Activated naive CD4-positive, alpha-beta T cell treated with anti-CD3 and anti-CD28 coated beads, Interleukin-2, amount 50 U/mL, for 16 hours (primary cell): Measurements from ENCODE around the gene OR51I2.

ENCODE experiments used
- DNase-seq: peaks from one replicate; pipeline ENCODE4 v3.0.0-alpha.2; 2020

OR51I2 gene, protein sequence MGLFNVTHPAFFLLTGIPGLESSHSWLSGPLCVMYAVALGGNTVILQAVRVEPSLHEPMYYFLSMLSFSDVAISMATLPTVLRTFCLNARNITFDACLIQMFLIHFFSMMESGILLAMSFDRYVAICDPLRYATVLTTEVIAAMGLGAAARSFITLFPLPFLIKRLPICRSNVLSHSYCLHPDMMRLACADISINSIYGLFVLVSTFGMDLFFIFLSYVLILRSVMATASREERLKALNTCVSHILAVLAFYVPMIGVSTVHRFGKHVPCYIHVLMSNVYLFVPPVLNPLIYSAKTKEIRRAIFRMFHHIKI

DNA sequence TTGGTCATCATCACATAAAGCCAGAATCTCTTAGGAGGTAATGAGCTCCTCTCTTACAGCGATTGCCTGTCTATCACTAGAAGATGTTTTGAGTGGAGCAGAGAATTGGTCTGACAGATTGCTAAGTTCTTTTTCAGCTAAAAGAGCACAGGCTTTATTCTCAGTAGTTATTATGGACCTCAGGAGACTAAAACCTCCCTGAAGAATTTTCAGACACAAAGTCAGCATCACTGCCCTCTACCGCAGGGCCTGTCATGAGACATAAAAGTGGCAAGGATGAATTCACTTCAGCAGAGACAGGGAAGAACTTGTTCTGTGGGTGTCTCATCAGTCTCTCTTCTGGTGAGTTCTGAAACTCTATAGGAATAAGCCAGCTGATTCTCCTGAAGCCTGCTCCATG lies at the start of gene OR51I2:
OR51I2 (plus strand) TSS at position 301 of the 400 bp plus-strand sequence. CDS start 4,166 bp downstream, outside the sequence.
- no peak for DNase-seq

DNA sequence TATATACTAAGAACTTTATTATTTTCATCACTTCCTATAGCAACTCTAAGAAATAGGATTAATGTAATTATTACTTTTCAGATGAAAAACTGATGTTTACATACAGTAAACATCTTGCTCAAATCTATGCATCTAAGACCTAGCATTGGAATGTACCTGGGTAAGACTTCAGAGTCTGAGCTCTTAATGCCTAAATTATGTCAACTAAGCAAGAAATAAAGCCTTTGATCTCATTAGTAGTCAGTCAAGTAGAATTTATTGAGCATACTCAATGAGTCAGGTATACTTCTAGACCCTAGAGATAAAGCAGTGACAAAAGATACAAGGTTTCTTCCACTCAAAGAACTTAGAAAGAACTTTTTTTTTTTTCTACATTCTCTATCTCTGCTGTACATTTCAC lies 44.0 kb upstream of the OR51I2 start:
- DNase-seq: no peak

DNA sequence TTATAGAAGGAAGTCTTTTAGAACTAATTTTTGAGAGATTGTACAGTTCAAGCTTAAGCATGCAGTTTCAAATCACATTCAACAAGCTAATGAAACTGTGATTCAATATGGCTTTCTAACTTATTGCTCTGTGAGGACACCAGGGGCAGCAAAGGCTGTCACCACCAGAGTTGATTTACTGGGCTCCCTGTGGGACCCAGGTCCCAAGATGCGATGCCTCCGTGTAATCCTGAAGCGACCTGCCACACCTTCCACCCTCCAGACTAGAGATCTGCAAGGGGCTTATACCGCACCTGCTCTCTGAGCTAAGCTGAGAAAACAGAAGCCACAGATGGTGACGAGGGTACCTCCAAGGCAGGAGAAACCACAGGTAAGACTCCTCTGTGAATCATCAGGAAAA lies 28.1 kb upstream of the OR51I2 start:
- DNase-seq: no peak

DNA sequence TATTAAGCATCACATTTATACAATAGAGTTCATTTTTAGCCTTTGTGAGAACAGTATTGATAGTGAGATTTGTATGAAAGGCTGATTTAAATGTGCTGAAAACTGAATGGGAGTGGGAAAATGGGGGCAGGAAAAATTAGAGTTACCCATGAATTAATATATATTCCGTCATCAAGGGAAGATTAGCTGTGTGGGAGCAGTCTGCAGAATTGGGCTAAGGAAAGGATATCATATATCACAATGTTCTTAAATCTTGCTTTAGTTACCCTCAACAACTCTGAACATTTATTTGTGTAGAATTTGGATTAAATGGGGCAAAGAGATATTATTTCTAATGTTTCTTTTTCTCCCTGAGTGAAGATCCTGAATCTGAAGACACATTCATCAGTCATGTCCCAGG lies 27.3 kb upstream of the OR51I2 start, which contains the start of gene OR51Q1:
OR51Q1 (plus strand) TSS at position 301 of the 400 bp plus-strand sequence; CDS start at position 391, 90 bp downstream.
- DNase-seq: no peak

DNA sequence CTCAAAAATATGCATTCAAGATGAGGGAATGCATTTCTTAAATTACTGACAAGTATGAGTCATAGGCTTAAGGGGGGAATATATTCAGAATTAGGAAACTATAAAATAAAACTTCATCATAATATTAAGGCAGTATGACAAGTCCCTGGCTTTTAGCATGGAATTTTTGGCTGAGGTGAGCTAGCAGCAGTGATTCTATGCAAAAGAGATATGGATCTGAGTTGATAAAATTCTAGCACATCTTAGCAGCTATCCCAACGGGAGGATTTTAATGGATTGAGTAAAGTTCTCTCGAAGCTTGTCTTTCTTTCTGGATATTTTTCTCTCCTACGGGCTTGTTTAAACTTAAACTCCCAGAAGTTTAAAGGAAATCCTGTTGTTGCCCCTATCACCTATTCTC lies 26.0 kb upstream of the OR51I2 start:
- no peak for DNase-seq

DNA sequence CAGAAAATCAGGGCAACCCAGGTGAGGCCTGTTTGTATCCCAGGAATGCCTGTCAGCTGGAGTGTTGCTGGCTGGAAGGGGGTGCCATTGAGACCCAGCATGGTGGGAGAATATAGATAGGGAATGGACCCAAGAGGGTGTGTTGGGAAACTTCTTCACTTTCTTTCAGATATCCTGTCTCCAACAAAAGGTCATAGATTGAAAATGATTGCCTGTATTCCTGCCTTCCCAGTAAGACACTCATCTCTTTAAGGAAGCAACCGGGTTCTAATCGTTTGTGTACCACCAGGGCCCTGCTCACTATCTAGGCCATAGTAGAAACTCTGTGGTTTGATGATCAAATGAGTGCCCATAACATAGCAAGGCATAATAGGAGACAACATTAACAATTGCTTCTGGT lies 7.7 kb upstream of the OR51I2 start, which contains the start of gene OR51I1:
OR51I1 (minus strand) TSS at position 101 of the 400 bp plus-strand sequence; CDS start at position 101, 0 bp downstream.
- DNase-seq: no peak

DNA sequence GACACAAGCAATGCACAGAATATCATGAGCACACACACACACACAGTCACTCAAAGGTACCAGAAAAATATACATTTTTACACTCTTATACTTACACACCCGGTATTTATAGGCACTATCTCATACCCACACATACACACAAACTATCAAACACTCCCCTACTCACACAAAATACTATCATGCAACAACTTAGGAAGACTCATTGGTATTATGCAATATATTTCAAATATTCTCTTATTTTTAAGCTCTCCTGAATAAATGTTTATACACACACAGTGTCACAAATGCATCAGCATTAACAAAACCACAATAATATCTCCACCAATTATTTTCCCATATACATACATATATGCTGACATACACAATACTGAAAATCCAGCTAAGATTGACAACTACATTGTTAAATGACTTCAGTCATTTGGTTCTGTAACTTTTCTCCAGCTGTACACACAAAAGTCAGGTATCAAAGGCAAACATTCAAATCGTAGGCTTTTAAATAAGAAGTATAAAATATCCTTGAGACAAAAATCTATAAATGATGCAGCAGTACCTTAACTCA lies 5.2 kb upstream of the OR51I2 start:
- DNase-seq: no peak

DNA sequence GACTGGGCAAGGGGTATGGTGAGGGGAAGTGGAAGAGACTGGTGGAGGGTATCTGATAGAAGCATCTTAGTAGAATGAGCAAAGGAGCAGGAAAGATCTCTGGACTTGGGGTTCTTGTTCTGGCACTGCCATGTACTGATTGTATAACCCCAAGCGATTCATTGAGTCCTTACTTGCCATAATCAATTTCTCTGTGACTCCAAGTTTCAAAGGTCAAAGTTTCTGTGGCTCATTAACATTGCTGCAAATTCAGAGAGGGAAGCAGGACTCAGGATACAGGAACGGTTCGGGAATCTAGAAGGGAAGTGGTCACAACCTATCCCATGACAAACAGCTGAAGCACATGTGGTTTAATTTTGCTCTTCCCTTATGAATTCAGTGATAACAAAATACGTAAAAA lies 309 bp downstream of the OR51I2 start:
- DNase-seq: no peak

DNA sequence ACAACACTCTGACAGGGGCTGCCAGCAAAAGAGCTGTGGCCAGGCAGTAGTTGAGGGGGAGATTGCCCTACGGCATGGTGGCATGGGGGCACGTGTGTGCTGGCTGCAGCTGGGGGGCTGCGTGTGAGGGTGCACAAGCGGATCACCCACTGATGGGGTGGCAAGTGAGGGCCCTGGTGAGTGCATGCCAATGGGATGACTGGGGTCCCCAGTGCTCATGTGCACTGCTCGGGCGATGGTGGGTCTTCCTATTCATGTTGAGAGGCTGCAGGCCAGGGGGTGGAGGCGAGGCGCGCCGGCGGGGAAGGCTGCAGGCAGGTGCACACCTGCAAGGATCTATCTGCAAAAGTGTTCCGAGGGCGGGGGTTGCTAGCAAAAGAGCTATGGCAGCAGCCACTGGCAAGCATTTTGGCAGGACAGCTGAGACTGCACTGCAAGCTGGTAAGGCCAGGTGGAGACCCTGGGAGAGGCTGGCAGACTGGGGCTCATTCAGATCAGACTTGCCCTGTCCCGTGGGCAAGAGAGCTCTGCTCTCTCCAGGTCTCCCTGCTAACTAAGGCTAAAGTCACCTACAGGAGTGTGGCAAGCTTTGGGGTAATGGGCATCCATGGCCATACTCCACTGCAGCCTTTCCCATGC lies 12.0 kb downstream of the OR51I2 start:
- no peak for DNase-seq

DNA sequence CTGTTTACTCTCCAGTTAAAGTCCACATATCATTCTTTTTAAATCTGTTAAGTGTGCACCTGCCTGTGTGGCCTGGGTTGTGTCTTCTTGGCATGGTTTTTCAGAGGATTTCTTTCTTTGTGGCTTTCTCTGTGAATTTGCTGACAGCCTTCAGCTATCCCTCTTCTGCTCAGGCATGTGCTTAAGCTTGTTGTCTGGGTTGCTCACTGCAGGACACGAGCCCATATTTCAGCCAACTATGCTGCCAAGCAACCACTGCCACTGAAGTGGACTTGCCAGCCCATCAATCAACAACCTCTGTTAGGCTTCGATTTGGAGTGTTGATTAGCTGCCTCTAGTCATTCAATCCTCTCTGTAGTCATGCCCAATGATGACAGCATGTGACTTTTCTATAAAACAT lies 18.4 kb downstream of the OR51I2 start:
- DNase-seq: no peak

DNA sequence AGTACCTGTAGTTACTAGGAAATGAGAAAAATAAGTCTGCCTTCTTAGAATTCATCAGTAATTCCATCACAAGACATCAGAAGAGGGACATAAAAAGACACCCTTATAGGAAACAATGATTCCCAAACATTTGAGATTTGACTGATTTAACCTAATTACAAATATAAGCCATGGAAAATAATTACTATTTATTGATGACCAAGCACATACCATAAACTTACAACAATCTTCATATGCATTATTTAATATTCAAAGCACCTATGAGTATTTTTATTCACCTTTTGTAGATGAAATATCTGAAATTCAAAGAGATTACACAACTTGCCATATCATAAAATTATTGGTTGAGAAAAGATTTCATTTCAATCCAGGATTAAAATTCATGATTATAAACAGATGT lies 24.8 kb downstream of the OR51I2 start:
- no peak for DNase-seq

DNA sequence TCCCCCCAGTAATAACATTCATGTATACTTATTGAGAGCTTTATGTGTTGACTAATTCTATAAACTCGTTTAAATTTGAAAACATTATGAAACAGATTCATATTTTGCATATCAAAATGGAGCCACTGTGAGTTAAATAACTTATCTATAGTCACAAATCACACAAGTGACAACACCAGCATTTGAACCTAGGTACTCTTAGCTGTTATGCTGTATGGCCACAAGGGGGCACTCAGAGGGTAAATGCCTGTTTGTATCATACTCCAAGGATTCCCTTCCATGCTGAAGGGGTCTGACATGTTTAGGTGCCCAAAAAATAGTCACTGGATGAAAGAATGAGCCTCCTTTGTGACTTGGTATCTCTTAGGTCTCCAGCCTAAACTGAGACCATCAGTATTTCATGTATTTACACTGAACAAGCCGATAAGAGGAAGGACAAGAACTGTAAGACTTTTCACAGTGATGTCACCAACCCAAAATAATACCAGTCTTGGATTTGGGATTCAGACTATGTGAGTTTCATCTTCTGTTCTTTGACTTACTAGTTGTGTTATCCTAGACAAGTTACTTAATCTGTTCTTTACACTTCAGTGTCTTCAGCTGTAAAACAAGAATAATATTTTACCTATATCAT lies 27.2 kb downstream of the OR51I2 start:
- peak; percentile 16 for DNase-seq

DNA sequence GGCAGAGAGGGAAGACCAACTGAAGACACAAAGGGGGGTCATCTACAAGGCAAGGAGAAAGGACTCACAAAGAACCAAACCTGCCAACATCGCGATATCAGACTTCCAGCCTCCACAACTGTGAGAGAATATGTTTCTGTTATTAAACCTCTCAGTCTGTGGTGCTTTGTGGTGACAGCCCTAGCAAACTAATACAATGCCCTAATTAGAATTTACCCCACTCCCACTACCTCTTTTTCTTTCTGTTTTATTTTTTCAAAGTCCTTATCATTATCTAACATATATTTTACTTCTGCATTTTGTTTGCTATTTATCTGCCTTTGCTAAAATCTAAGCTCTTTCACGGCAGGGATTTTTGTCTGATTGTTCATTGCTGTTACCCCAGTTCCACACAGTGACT lies 36.9 kb downstream of the OR51I2 start:
- DNase-seq: no peak

DNA sequence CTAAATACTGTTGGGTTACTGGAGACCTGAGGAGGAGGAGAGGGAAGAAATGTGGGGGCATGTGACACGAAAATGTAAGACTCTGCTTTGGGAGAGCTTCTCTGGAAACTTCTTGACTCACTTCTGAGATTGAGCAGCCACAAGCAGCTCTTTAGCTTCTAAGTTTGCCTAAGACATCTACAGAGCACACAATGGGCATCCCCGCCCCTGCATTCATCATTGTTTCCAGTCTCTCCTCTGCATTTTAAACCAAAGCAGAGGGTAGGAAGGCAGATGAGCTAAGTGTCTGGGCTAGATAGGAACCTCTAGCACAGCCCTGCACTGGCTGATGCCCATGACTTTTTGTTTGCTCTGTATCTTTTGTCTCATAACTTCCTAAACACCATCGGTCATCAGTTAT lies 37.3 kb downstream of the OR51I2 start:
- no peak for DNase-seq

DNA sequence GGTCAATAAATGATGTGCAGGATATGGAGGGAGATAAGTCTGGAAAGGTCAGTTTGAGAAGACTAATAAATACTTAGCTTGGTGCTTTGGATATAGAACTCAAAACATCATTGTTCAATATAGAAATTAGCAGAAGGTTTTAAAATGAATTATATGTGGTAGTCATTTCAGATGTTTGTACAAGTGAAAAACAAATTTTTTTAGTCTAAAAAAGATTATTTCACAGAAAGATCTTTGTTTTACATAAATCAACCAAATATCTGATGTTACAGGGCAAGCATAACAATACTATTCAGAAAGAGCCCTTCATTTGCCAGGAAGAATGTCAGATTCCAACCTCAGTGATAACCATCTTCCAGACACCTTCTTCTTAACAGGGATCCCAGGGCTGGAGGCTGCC lies 39.3 kb downstream of the OR51I2 start, which contains the start of gene OR52D1:
OR52D1 (plus strand) TSS at position 301 of the 400 bp plus-strand sequence; CDS start at position 323, 22 bp downstream.
- no peak for DNase-seq

DNA sequence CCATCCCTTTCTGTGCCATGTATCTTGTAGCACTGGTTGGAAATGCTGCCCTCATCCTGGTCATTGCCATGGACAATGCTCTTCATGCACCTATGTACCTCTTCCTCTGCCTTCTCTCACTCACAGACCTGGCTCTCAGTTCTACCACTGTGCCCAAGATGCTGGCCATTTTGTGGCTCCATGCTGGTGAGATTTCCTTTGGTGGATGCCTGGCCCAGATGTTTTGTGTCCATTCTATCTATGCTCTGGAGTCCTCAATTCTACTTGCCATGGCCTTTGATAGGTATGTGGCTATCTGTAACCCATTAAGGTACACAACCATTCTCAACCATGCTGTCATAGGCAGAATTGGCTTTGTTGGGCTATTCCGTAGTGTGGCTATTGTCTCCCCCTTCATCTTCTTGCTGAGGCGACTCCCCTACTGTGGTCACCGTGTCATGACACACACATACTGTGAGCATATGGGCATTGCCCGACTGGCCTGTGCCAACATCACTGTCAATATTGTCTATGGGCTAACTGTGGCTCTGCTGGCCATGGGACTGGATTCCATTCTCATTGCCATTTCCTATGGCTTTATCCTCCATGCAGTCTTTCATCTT lies 39.8 kb downstream of the OR51I2 start:
- no peak for DNase-seq

DNA sequence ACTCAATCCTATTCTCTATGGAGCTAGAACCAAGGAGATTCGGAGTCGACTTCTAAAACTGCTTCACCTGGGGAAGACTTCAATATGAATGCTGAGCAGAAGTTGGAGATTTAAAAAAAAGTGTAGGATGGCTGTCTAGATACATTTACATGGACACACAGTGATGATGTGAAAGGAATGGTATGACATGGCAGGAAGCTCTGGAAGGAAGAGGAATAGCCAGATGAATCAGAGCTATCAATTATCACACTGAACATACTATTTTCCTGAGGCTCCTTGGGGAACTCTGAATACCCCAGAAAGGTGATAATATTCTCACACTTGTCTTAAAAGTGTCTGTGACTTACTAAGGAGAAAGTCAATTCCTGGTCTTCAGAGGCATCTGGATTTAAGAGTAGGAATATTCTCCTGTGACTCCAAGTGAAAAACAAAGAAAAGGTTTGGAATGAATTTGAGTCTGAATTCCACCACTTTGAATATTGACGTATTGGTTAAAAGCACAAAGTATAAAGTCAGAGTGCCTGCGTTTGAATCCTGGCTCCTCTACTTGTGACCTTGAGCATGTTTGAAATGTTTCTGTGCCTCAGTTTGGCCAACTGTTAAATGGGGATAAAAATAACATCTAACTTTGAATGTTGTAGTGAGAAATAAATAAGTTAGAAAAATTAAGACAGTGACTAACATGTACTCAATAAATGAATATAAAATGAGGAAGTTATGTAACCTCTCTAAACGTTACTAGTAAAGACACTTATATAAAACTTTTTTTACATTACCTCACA lies 40.6 kb downstream of the OR51I2 start:
- DNase-seq: no peak

DNA sequence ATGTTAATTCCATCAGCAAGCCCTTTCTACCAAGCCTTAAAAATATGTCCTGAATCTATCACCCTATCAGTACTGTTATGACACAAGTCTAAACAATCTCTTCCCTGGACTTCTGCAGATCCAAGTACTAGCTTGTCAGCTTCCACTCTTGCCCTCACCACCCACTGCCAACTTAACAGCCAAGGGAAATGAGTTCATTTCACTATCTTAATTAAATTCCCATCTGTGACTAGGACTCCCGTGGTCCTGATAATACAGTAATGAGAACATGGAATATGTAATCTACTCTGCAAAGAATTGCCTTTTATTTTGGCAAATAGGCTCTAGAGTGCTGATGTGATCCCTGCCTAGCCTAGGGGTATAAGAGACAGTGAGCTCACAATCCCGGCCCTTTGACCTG lies 50.5 kb downstream of the OR51I2 start:
- no peak for DNase-seq

DNA sequence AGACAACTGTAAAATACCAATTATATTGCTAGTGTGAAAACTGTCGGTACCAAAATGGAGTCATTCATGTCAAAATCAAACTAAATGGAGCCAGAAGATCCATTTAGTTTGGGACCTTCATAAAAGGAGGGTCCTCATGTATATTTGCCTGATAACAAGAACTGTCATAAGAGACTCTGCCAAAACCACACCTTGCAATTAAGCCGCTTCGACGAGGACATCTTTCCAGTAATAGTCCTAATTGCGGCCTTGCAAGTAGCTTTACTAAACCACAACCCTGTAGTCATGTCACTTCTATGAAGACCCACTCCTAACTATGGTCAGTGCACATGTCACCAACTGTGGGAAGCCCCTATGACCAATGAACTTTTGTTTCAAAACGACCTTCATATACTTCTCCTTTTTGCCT lies 51.3 kb downstream of the OR51I2 start:
- no peak for DNase-seq

DNA sequence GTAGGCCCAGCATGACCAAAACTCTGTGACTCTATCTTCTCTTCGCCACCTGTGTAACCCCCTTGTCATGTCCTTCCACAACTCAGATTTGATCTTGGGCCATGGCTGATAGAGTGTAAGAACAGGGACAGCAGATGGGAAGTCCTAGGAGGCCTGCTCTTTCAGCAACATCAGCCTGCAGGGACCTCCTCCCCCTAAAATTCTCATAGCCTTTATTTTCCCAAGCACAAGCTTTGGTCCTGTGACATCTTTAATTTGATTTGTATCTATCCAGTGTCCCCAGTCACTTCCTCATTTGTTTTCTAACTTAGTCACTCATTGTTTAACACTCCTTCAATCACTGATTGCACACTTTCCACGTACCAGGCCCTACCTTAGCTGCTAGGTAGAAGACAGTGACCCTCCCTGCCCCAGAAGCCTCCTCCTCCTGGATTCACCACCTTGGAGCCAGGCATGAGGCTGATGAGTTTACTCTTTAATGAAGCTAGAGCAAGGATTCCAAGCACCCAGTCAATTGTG lies 55.3 kb downstream of the OR51I2 start:
- DNase-seq: no peak

DNA sequence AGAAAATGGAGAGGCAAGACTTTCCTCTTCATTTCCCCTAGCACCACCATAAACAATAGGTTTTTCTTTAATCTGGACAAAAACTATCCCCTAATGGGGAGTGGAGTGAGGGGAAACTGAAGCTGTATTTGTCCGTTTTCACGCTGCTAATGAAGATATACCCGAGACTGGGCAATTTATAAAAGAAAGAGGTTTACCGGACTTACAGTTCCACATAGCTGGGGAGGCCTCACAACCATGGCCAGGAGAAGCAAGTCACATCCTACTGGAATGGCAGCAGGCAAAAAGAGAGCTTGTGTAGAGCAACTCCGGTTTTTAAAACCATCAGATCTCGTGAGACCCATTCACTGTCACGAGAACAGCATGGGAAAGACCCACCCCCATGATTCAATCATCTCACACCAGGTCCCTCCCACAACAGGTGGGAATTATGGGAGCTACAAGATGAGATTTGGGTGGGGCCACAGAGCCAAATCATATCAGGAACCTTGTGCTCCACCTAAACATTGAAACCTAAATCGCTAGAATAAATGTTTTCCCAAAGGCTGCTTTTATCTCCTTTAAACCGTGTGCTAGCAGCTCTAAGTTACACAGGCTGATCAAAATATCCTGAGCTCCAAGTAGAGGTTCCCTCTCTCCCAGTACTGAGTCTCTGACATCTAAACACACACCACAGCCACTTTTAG lies 56.4 kb downstream of the OR51I2 start:
- DNase-seq: no peak
